DND-41 (cell line): ENCODE results near the gene OR7D4.

Source experiments
- EZH2 ChIP-seq: IDR thresholded peaks from 3 replicates; pipeline ENCODE4 v1.6.1; 2012; ENCODE audit warnings: borderline replicate concordance, low read depth, mild to moderate bottlenecking, moderate library complexity, low read length, inconsistent platforms; ENCODE audit not compliant: severe bottlenecking
- TF ChIP-seq, protein P1 (sequence below): IDR thresholded peaks from 2 replicates; pipeline ENCODE4 v1.5.1; 2012; ENCODE audit warnings: borderline replicate concordance, low read length, moderate library complexity, mild to moderate bottlenecking; ENCODE audit not compliant: poor library complexity, severe bottlenecking; ENCODE audit errors: extremely low read depth

DNA sequence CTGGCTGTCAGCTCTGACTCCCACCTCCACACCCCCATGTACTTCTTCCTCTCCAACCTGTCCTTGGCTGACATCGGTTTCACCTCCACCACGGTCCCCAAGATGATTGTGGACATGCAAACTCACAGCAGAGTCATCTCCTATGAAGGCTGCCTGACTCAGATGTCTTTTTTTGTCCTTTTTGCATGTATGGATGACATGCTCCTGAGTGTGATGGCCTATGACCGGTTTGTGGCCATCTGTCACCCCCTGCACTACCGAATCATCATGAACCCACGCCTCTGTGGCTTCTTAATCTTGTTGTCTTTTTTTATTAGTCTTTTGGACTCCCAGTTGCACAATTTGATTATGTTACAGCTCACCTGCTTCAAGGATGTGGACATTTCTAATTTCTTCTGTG lies 31.8 kb upstream of the OR7D4 start:
- TF ChIP-seq, protein P1, sequence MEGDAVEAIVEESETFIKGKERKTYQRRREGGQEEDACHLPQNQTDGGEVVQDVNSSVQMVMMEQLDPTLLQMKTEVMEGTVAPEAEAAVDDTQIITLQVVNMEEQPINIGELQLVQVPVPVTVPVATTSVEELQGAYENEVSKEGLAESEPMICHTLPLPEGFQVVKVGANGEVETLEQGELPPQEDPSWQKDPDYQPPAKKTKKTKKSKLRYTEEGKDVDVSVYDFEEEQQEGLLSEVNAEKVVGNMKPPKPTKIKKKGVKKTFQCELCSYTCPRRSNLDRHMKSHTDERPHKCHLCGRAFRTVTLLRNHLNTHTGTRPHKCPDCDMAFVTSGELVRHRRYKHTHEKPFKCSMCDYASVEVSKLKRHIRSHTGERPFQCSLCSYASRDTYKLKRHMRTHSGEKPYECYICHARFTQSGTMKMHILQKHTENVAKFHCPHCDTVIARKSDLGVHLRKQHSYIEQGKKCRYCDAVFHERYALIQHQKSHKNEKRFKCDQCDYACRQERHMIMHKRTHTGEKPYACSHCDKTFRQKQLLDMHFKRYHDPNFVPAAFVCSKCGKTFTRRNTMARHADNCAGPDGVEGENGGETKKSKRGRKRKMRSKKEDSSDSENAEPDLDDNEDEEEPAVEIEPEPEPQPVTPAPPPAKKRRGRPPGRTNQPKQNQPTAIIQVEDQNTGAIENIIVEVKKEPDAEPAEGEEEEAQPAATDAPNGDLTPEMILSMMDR, result no peak
- no peak for TF ChIP-seq EZH2
